Uterus (tissue), 4 donors: Measurements from ENCODE around the gene FARS2. TPM values are rescaled to one million over a fixed set of nuclear protein-coding genes. Genes with fewer than 3 reads are reported as not detected.

Experiments
- DNase-seq, 2 donors: peaks; one replicate each; pipeline ENCODE4 v3.0.0-alpha.2; 2019 to 2020
- H3K27ac ChIP-seq, 2 donors: fragments of 200-600 bp; sonication (generic); 1 replicate in 1 of 2; 2 replicates in 1 of 2; pipeline ENCODE4 v1.5.1; 2016 to 2018
- H3K27me3 ChIP-seq, 2 donors: fragments of 200-600 bp; sonication (generic); one replicate each; pipeline ENCODE4 v1.5.1; 2018 to 2019; ENCODE audit warnings: control low read depth in 1 of 2
- H3K36me3 ChIP-seq, 2 donors: fragments of 200-600 bp; sonication (generic); one replicate each; pipeline ENCODE4 v1.5.1; 2019; ENCODE audit warnings: control low read depth in 1 of 2
- H3K4me1 ChIP-seq, 2 donors: fragments of 200-600 bp; sonication (generic); one replicate each; pipeline ENCODE4 v1.5.1; 2018 to 2019; ENCODE audit warnings: control low read depth in 1 of 2
- H3K4me3 ChIP-seq, 2 donors: fragments of 200-600 bp; sonication (generic); 1 replicate in 1 of 2; 2 replicates in 1 of 2; pipeline ENCODE4 v1.5.1; 2018 to 2019; ENCODE audit warnings: mild to moderate bottlenecking in 1 of 2
- H3K9me3 ChIP-seq, 2 donors: fragments of 200-600 bp; sonication (generic); one replicate each; pipeline ENCODE4 v1.5.1; 2019; ENCODE audit warnings: control low read depth in 1 of 2
- POLR2A ChIP-seq, 2 donors: fragments of 450-650 bp; IDR thresholded peaks; one replicate each; pipeline ENCODE4 v1.6.1; 2016; ENCODE audit warnings: antibody characterized with exemption in 2 of 2, mild to moderate bottlenecking in 1 of 2, moderate library complexity in 1 of 2
- intact Hi-C: fragments of 100-400 bp; cut with DNase I; formaldehyde crosslinking; loops from one replicate; pipeline ENCODE4 v1.15.1; 2023; ENCODE audit warnings: low total_unique reads
- total RNA-seq, 4 donors: library from RNA; depleted of rRNA in 3 of 4; stranded (reverse); fragments of >200 nt in 3 of 4; gene quantifications; one replicate each; pipeline versions ENCODE4 v1.1.0 to v1.2.4, GENCODE V29; 2014 to 2023
- TF ChIP-seq, protein P1 (sequence below), 4 experiments: fragments of 200-600 bp in 2 of 4; fragments of 450-650 bp in 2 of 4; sonication (generic) in 2 of 4; IDR thresholded peaks; one replicate each; pipeline ENCODE4 v1.5.1; 2016 to 2019; ENCODE audit warnings: antibody characterized with exemption in 4 of 4, mild to moderate bottlenecking in 2 of 4, moderate library complexity in 1 of 4
- donor health status: DM: yes; HTN: yes; CAD: no.

Gene FARS2
- total RNA-seq, 4 donors from 2014 or later: 14.4 to 32.5 (median 25.6) TPM

DNA sequence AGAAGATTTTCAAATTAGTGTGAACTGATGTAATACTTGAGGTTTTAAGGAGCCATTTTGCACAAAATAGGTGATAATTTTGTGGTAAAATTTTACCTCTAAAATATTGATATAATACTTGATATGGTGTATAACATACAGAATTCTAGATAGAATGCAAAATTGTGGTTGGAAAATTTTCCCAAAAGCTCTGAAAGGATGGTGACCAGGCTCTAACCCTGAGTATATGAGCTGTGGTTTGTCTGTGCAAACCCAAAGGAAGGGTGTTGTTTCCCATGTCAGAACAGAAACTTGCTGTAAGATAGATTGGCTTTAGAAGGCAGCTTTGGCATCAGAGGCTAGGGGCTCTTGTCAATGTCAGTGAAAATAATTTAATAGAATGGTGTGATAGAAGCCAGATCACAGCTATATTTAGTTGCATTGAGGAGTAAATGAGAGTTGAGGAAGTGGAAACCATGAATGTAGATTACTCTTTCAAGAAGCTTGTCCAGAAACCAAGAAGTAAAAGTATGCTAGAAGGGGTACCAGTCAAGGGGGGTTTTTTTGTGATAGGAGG, 257.7 kb downstream of the FARS2 start:
- DNase-seq: no peak
- Histone ChIP-seq H3K27ac (no peak overlapping the region), H3K27me3 (no peaks in the 10 kb centered on the region), H3K4me1 (no peaks in the 10 kb centered on the region), H3K36me3 (no peaks in the 10 kb centered on the region), H3K9me3 (no peaks in the 10 kb centered on the region), H3K4me3 (no peak overlapping the region)
- TF ChIP-seq POLR2A (IDR thresholded peaks at IDR 0.05): no peak
- TF ChIP-seq, protein P1, sequence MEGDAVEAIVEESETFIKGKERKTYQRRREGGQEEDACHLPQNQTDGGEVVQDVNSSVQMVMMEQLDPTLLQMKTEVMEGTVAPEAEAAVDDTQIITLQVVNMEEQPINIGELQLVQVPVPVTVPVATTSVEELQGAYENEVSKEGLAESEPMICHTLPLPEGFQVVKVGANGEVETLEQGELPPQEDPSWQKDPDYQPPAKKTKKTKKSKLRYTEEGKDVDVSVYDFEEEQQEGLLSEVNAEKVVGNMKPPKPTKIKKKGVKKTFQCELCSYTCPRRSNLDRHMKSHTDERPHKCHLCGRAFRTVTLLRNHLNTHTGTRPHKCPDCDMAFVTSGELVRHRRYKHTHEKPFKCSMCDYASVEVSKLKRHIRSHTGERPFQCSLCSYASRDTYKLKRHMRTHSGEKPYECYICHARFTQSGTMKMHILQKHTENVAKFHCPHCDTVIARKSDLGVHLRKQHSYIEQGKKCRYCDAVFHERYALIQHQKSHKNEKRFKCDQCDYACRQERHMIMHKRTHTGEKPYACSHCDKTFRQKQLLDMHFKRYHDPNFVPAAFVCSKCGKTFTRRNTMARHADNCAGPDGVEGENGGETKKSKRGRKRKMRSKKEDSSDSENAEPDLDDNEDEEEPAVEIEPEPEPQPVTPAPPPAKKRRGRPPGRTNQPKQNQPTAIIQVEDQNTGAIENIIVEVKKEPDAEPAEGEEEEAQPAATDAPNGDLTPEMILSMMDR (IDR thresholded peaks at IDR 0.05): no peak
- intact Hi-C loops: no loop called here

DNA sequence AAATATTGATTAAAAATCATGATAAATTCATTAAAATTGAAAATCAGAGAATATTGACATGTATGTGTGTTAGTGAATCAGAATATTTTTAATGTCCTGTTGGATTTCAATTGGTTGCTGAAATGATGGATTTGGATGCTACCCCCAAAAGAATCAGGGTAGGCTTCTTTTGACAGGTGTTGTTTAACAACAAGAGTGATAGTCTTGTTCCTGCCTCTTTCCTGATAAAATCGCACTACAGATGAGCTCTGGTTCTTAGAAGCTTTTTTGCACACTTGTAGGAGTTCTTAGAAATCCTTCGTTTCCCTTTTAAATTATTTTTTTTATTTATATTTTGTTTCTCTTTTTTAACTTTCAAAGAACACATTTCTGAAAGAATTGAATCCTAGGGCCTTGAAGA, 259.5 kb downstream of the FARS2 start:
- no peaks in the 10 kb centered on the region for H3K4me1 ChIP-seq
- H3K27me3 ChIP-seq: no peaks in the 10 kb centered on the region
- no peak overlapping the region for H3K4me3 ChIP-seq
- no peak overlapping the region for H3K27ac ChIP-seq
- H3K36me3 ChIP-seq: no peaks in the 10 kb centered on the region
- no peak for DNase-seq
- intact Hi-C loops: no loop called here
- TF ChIP-seq, protein P1 (IDR thresholded peaks at IDR 0.05): no peak
- no peak for TF ChIP-seq POLR2A (IDR thresholded peaks at IDR 0.05)
- no peaks in the 10 kb centered on the region for H3K9me3 ChIP-seq

DNA sequence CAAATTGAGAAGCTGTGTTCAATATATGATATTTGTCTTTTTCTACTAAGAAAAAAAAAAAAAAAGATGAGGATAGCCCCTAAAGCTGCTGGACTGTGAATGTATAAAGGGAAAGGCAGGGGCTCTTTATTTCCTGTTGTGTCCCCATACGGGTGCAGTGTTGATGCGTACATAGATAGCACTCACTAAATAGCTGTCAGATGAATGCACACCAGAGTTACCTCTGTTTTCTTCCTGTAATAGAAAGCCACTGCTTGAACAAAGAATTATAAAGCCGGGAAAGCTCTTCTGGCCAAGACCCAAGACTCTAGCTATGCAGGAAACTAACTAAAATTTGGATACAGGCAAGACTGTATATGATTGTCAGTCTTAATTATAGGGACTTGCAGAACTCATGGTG, 260.0 kb downstream of the FARS2 start:
- H3K27me3 ChIP-seq: no peaks in the 10 kb centered on the region
- DNase-seq: no peak
- no peaks in the 10 kb centered on the region for H3K9me3 ChIP-seq
- H3K27ac ChIP-seq: no peak overlapping the region
- no peaks in the 10 kb centered on the region for H3K36me3 ChIP-seq
- no peak overlapping the region for H3K4me3 ChIP-seq
- TF ChIP-seq POLR2A (IDR thresholded peaks at IDR 0.05): no peak
- TF ChIP-seq, protein P1 (IDR thresholded peaks at IDR 0.05): no peak
- intact Hi-C loops: no loop called here
- H3K4me1 ChIP-seq: no peaks in the 10 kb centered on the region

DNA sequence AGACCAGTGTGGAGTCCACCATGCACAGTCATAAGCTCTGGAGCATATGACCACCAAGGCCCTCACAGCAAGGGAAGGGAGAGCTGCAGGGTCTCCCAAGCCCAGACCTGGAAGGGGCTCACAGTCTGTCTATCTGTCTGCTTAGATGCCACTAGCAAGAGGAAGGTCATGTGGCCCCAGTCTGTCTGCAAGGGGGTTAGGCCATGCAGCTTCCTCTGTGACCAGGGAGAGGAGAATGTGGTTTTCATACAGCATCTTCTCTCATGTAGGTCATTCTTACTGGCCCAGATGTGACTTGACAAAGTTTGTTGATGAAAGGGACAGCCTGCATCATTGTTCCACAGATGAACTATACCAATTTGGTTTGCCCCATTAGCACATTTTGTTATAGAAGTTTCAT, 260.8 kb downstream of the FARS2 start:
- Histone ChIP-seq H3K4me1 (no peaks in the 10 kb centered on the region), H3K36me3 (no peaks in the 10 kb centered on the region), H3K27ac (no peak overlapping the region), H3K9me3 (no peaks in the 10 kb centered on the region), H3K27me3 (no peaks in the 10 kb centered on the region), H3K4me3 (no peak overlapping the region)
- DNase-seq: no peak
- TF ChIP-seq, protein P1 (IDR thresholded peaks at IDR 0.05): no peak
- TF ChIP-seq POLR2A (IDR thresholded peaks at IDR 0.05): no peak
- intact Hi-C loops: no loop called here

DNA sequence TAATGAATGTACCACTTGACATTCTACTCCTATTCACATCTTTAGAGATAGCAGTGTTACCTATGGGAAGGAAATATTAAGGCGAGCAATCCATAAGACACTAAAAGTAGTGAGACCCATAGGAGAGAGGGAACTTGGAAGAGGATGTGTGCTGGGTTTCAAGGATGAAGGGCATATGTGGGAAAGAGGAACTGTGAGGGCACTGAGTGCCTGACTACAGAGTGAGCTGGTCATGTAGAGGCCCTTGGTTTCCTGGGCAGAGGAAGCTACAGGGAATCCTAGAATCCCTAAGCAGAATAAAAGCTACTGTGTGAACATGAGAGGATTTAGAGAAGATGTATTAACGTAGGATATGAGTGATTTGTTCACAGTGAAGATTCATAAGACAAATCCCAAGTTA, 262.8 kb downstream of the FARS2 start:
- Histone ChIP-seq H3K27ac (no peak overlapping the region), H3K36me3 (no peaks in the 10 kb centered on the region), H3K4me3 (no peak overlapping the region), H3K27me3 (no peaks in the 10 kb centered on the region), H3K4me1 (no peaks in the 10 kb centered on the region), H3K9me3 (no peaks in the 10 kb centered on the region)
- no peak for DNase-seq
- intact Hi-C loops: no loop called here
- TF ChIP-seq, protein P1 (IDR thresholded peaks at IDR 0.05): no peak
- TF ChIP-seq POLR2A (IDR thresholded peaks at IDR 0.05): no peak
